SHP77 treated with DMSO at 0.1 percent for 48 hours (cell line): ENCODE results near the gene ZDHHC14.

ENCODE experiments used
- DNase-seq: peaks from one replicate; lab custom pipeline; 2025; lab: John Stamatoyannopoulos, UW

ZDHHC14 gene

GRCh38 chr6:157493173-157493572 is 112.2 kb downstream of the ZDHHC14 start:
- no peak for DNase-seq

- DNase-seq: no peak
Measured at GRCh38 chr6:157493576-157493975, 112.6 kb downstream of the ZDHHC14 start.

- no peak for DNase-seq
Measured at GRCh38 chr6:157494132-157494710, 113.2 kb downstream of the ZDHHC14 start.

- DNase-seq: no peak
Measured at GRCh38 chr6:157496534-157497095, 115.6 kb downstream of the ZDHHC14 start.

GRCh38 chr6:157497579-157497978 is 116.6 kb downstream of the ZDHHC14 start:
- DNase-seq: no peak

GRCh38 chr6:157498817-157499216 is 117.8 kb downstream of the ZDHHC14 start:
- DNase-seq: no peak

- DNase-seq: no peak
Measured at GRCh38 chr6:157500022-157500421, 119.0 kb downstream of the ZDHHC14 start.

- no peak for DNase-seq
Measured at GRCh38 chr6:157503018-157503747, 122.2 kb downstream of the ZDHHC14 start.

- no peak for DNase-seq
Measured at GRCh38 chr6:157505912-157506491, 125.0 kb downstream of the ZDHHC14 start.

GRCh38 chr6:157510323-157511188 is 129.6 kb downstream of the ZDHHC14 start:
- DNase-seq: no peak

- no peak for DNase-seq
Measured at GRCh38 chr6:157511682-157512381, 130.8 kb downstream of the ZDHHC14 start.

GRCh38 chr6:157512382-157512682 is 131.3 kb downstream of the ZDHHC14 start:
- no peak for DNase-seq

GRCh38 chr6:157513004-157513603 is 132.1 kb downstream of the ZDHHC14 start:
- DNase-seq: no peak

GRCh38 chr6:157513619-157514485 is 132.9 kb downstream of the ZDHHC14 start:
- DNase-seq: no peak

- no peak for DNase-seq
Measured at GRCh38 chr6:157514659-157515496, 133.9 kb downstream of the ZDHHC14 start.

- DNase-seq: no peak
Measured at GRCh38 chr6:157516319-157517026, 135.5 kb downstream of the ZDHHC14 start.

GRCh38 chr6:157517601-157518359 is 136.8 kb downstream of the ZDHHC14 start:
- no peak for DNase-seq
